Activated CD4-positive, alpha-beta T cell treated with anti-CD3 and anti-CD28 coated beads, Interleukin-2, amount 50 U/mL, for 24 hours (primary cell): ENCODE data around the gene B4GALT2.

Experiments used
- DNase-seq, 2 donors: peaks; one replicate each; pipeline ENCODE4 v3.0.0-alpha.2; 2020; ENCODE audit warnings: low read depth in 1 of 2, low spot score in 1 of 2

B4GALT2 gene

GRCh38 chr1:44000122-44000665 is 21.2 kb downstream of the B4GALT2 start:
- no peak for DNase-seq

- no peak for DNase-seq
Measured at GRCh38 chr1:44002165-44002564, 23.2 kb downstream of the B4GALT2 start.

GRCh38 chr1:44002606-44003157 is 23.7 kb downstream of the B4GALT2 start:
- no peak for DNase-seq

- DNase-seq: no peak
Measured at GRCh38 chr1:44008259-44008658, 29.2 kb downstream of the B4GALT2 start.

GRCh38 chr1:44010935-44011471 is 32.0 kb downstream of the B4GALT2 start:
- no peak for DNase-seq

GRCh38 chr1:44012404-44012803 is 33.4 kb downstream of the B4GALT2 start:
- no peak for DNase-seq

- DNase-seq: no peak
Measured at GRCh38 chr1:44012941-44013609, 34.1 kb downstream of the B4GALT2 start.

GRCh38 chr1:44013949-44014348 is 34.9 kb downstream of the B4GALT2 start:
- no peak for DNase-seq

- no peak for DNase-seq
Measured at GRCh38 chr1:44014365-44015104, 35.5 kb downstream of the B4GALT2 start.

GRCh38 chr1:44015206-44015605 is 36.2 kb downstream of the B4GALT2 start:
- no peak for DNase-seq

- no peak for DNase-seq
Measured at GRCh38 chr1:44016041-44016889, 37.3 kb downstream of the B4GALT2 start.

- no peak for DNase-seq
Measured at GRCh38 chr1:44016890-44017400, 37.9 kb downstream of the B4GALT2 start.

GRCh38 chr1:44019466-44019948 is 40.5 kb downstream of the B4GALT2 start:
- no peak for DNase-seq

- DNase-seq: no peak
Measured at GRCh38 chr1:44020464-44020863, 41.5 kb downstream of the B4GALT2 start.

GRCh38 chr1:44021156-44021555 is 42.1 kb downstream of the B4GALT2 start:
- no peak for DNase-seq

GRCh38 chr1:44021581-44022321 is 42.7 kb downstream of the B4GALT2 start:
- DNase-seq: no peak

GRCh38 chr1:44024031-44024902 is 45.3 kb downstream of the B4GALT2 start:
- DNase-seq: no peak

GRCh38 chr1:44024903-44025525 is 46.0 kb downstream of the B4GALT2 start:
- no peak for DNase-seq
